HepG2 (cell line): Measurements from ENCODE around the gene CNTN4.

Experiments
- CTCF ChIP-seq: sonication (generic); formaldehyde crosslinking; IDR thresholded peaks from 2 replicates; pipeline ENCODE4 v1.5.0; 2020; ENCODE audit warnings: mild to moderate bottlenecking, missing genetic modification reagents, moderate library complexity
- HOXA7 ChIP-seq: sonication (generic); formaldehyde crosslinking; IDR thresholded peaks from 2 replicates; pipeline ENCODE4 v1.8.1; 2022; ENCODE audit warnings: mild to moderate bottlenecking, missing genetic modification reagents, moderate library complexity
- KAT7 ChIP-seq: IDR thresholded peaks from 2 replicates; pipeline ENCODE4 v1.6.1; 2018; ENCODE audit warnings: borderline replicate concordance, missing compliant biosample characterization
- KDM4B ChIP-seq: sonication (generic); formaldehyde crosslinking; IDR thresholded peaks from 2 replicates; pipeline ENCODE4 v1.4.0; 2020; ENCODE audit warnings: missing genetic modification reagents
- KDM5A ChIP-seq: fragments of 200-600 bp; sonication (generic); IDR thresholded peaks from 2 replicates; pipeline ENCODE4 v1.7.0; 2018; ENCODE audit warnings: antibody characterized with exemption, mild to moderate bottlenecking, low read length, borderline replicate concordance
- KMT2B ChIP-seq: IDR thresholded peaks from 2 replicates; pipeline ENCODE4 v1.6.1; 2016; ENCODE audit warnings: missing genetic modification reagents, missing compliant biosample characterization
- MIER2 ChIP-seq: IDR thresholded peaks from 2 replicates; pipeline ENCODE4 v1.6.1; 2016; ENCODE audit warnings: missing biosample characterization, missing genetic modification reagents
- NPAS2 ChIP-seq: sonication (generic); formaldehyde crosslinking; IDR thresholded peaks from 2 replicates; pipeline ENCODE4 v1.8.0; 2022; ENCODE audit warnings: mild to moderate bottlenecking, missing genetic modification reagents, borderline replicate concordance
- PAX8 ChIP-seq: sonication (generic); formaldehyde crosslinking; IDR thresholded peaks from 2 replicates; pipeline ENCODE4 v1.8.0; 2022; ENCODE audit warnings: mild to moderate bottlenecking, missing genetic modification reagents, borderline replicate concordance
- POLR2A ChIP-seq, 2 experiments: IDR thresholded peaks; 2 replicates each; pipeline ENCODE4 v1.6.1; 2011; ENCODE audit warnings: low read depth in 2 of 2, low read length in 2 of 2, mild to moderate bottlenecking in 1 of 2, moderate library complexity in 1 of 2; ENCODE audit not compliant: insufficient read depth in 1 of 2
- ZNF256 ChIP-seq: sonication (generic); formaldehyde crosslinking; conservative IDR thresholded peaks from 2 replicates; pipeline ENCODE4 v1.4.0; 2020; ENCODE audit warnings: missing genetic modification reagents
- ZNF274 ChIP-seq: sonication (generic); formaldehyde crosslinking; IDR thresholded peaks from 2 replicates; pipeline ENCODE4 v1.5.1; 2020; ENCODE audit warnings: mild to moderate bottlenecking, missing genetic modification reagents
- ZNF326 ChIP-seq: sonication (generic); formaldehyde crosslinking; IDR thresholded peaks from 2 replicates; pipeline ENCODE4 v1.4.0; 2020; ENCODE audit warnings: missing genetic modification reagents, borderline replicate concordance
- TF ChIP-seq, protein P1 (sequence below): sonication (generic); formaldehyde crosslinking; IDR thresholded peaks from 2 replicates; pipeline ENCODE4 v1.8.0; 2022; ENCODE audit warnings: mild to moderate bottlenecking, missing genetic modification reagents; ENCODE audit not compliant: insufficient replicate concordance

DNA sequence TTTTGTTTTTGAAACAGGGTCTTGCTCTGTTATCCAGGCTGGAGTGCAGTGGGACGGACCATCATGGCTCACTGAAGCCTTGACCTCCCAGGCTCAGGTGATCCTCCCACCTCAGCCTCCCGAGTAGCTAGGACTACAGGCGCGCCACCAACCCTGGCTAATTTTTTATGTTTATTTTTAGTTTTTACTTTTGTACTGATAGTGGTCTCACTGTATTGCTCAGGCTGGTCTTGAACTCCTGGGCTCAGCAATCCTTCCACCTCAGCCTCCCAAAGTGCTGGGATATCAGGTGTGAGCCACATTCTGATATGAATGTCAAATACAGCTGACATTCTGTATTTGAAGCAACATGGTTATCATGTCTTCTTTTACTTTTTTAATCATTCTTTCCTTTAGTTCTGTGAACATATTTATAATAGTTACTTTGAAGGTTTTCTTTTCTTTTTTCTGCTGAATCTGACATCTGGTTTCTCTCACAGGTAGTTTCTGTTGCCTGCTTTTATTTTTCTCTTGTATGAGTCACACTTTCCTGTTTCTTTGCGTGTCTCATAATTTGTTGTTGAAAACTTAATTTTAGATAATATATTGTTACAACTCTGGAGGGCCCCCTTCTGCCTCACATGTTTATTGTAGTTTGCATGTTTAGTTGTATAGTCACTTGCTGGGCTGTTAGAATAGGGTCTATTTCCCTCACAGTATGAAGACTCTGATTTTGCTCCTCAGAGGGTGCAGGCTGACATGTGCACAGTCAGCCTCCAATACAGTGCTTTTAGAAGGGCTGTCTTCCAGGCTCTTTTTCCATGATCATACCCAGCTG lies 8.4 kb upstream of the CNTN4 start:
- TF ChIP-seq ZNF274 = no peak
- TF ChIP-seq KDM4B (CRISPR knock-in tag) = no peak
- TF ChIP-seq NPAS2 = no peak
- no peak for TF ChIP-seq CTCF (CRISPR knock-in tag)
- TF ChIP-seq ZNF326 = no peak
- no peak for TF ChIP-seq PAX8 (CRISPR knock-in tag)
- TF ChIP-seq KAT7 (CRISPR knock-in tag) = no peak
- TF ChIP-seq ZNF256 (CRISPR knock-in tag) = no peak
- no peak for TF ChIP-seq HOXA7
- TF ChIP-seq, protein P1, sequence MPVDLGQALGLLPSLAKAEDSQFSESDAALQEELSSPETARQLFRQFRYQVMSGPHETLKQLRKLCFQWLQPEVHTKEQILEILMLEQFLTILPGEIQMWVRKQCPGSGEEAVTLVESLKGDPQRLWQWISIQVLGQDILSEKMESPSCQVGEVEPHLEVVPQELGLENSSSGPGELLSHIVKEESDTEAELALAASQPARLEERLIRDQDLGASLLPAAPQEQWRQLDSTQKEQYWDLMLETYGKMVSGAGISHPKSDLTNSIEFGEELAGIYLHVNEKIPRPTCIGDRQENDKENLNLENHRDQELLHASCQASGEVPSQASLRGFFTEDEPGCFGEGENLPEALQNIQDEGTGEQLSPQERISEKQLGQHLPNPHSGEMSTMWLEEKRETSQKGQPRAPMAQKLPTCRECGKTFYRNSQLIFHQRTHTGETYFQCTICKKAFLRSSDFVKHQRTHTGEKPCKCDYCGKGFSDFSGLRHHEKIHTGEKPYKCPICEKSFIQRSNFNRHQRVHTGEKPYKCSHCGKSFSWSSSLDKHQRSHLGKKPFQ (CRISPR knock-in tag) = no peak
- TF ChIP-seq KMT2B = no peak
- no peak for TF ChIP-seq POLR2A (IDR thresholded peaks at IDR 0.05; ENCODE audit: insufficient read depth in 1 of 2, low read depth in 2 of 2, low read length in 2 of 2)
- no peak for TF ChIP-seq MIER2
- TF ChIP-seq KDM5A = no peak
